GM21423 (cell line): ENCODE measurements around the gene ZDHHC19.
"Not testable (repeated sequence)": the region's sequence is repeated elsewhere in the genome, so short reads cannot be mapped to it uniquely, and the experiment has no call there.

Experiments used
- ATAC-seq: cut with Tn5 transposase; IDR thresholded peaks from one replicate; pipeline ENCODE4 v1.9.1; 2021; ENCODE audit warnings: mild to moderate bottlenecking, moderate library complexity; ENCODE audit not compliant: unreplicated experiment

Gene ZDHHC19

GRCh38 chr3:196225763-196226364, 14.7 kb upstream of the ZDHHC19 start:
- no peak for ATAC-seq

GRCh38 chr3:196225086-196225485, 13.9 kb upstream of the ZDHHC19 start:
- ATAC-seq, result no peak

- ATAC-seq, result no peak
Measured at GRCh38 chr3:196222876-196223595, 11.8 kb upstream of the ZDHHC19 start.

GRCh38 chr3:196220991-196221390, 9.8 kb upstream of the ZDHHC19 start:
- no peak for ATAC-seq

GRCh38 chr3:196220587-196220986, 9.4 kb upstream of the ZDHHC19 start:
- no peak for ATAC-seq

- no peak for ATAC-seq
Measured at GRCh38 chr3:196219970-196220311, 8.7 kb upstream of the ZDHHC19 start.

GRCh38 chr3:196219194-196219969, 8.2 kb upstream of the ZDHHC19 start:
- peak; percentile 69 for ATAC-seq

- no peak for ATAC-seq
Measured at GRCh38 chr3:196218155-196218712, 7.0 kb upstream of the ZDHHC19 start.

GRCh38 chr3:196217307-196218154, 6.3 kb upstream of the ZDHHC19 start:
- no peak for ATAC-seq

GRCh38 chr3:196216681-196217211, 5.5 kb upstream of the ZDHHC19 start:
- ATAC-seq, result no peak

GRCh38 chr3:196216089-196216564, 4.9 kb upstream of the ZDHHC19 start, which contains the start of gene SLC51A:
Gene SLC51A (plus strand): TSS chr3:196216534. CDS start chr3:196216713, 179 bp downstream.
- ATAC-seq, result no peak

- ATAC-seq, result no peak
Measured at GRCh38 chr3:196215493-196216020, 4.4 kb upstream of the ZDHHC19 start.

- no peak for ATAC-seq
Measured at GRCh38 chr3:196214783-196215441, 3.7 kb upstream of the ZDHHC19 start.

GRCh38 chr3:196209944-196210672, 1.1 kb downstream of the ZDHHC19 start:
- ATAC-seq, result not testable (repeated sequence)

GRCh38 chr3:196208942-196209695, 2.1 kb downstream of the ZDHHC19 start:
- ATAC-seq, result no peak

- ATAC-seq, result no peak
Measured at GRCh38 chr3:196207833-196208607, 3.2 kb downstream of the ZDHHC19 start.

- no peak for ATAC-seq
Measured at GRCh38 chr3:196207159-196207832, 3.9 kb downstream of the ZDHHC19 start.
